NT2/D1 (cell line): ENCODE measurements around the gene PAPPA.

Experiments used
- SUZ12 ChIP-seq: IDR thresholded peaks from 2 replicates; pipeline ENCODE4 v1.6.1; 2011; ENCODE audit not compliant: insufficient read length, insufficient read depth; ENCODE audit errors: extremely low read depth
- YY1 ChIP-seq: IDR thresholded peaks from 2 replicates; pipeline ENCODE4 v1.6.1; 2011; ENCODE audit not compliant: insufficient read length, insufficient read depth
- ZNF274 ChIP-seq: IDR thresholded peaks from 2 replicates; pipeline ENCODE4 v1.6.1; 2011; ENCODE audit warnings: mild to moderate bottlenecking, low read depth, low read length

- TF ChIP-seq YY1 (no peak), ZNF274 (no peak), SUZ12 (no peak)
Measured at GRCh38 chr9:116145036-116145435, 8.6 kb upstream of the PAPPA start.
